SK-N-SH (cell line): ENCODE results near the gene ASAP3. TPM values are rescaled to one million over a fixed set of nuclear protein-coding genes. Genes with fewer than 3 reads are reported as not detected.

ENCODE experiments used
- CTCF ChIA-PET: fragments of 300-600, 350-600 bp; formaldehyde crosslinking; extraction: SDS; loops from one replicate; lab custom pipeline; 2021; lab: Yijun Ruan, JAX
- POLR2A ChIA-PET: fragments of 350-600 bp; sonication (Branson Sonifier 250); formaldehyde crosslinking; extraction: SDS; loops from one replicate; lab custom pipeline; 2020; ENCODE audit warnings: antibody characterized with exemption, inconsistent platforms; lab: Yijun Ruan, JAX
- DNase-seq: peaks from one replicate; pipeline ENCODE4 v3.0.0; 2012
- H2AFZ ChIP-seq: fragments of 200-600 bp; sonication (generic); 2 replicates; pipeline ENCODE4 v1.8.1; 2016; ENCODE audit warnings: antibody characterized with exemption, mild to moderate bottlenecking, low read depth
- H3F3A ChIP-seq: fragments of 200-600 bp; sonication (generic); replicated peaks from 2 replicates; pipeline ENCODE3; 2016; ENCODE audit warnings: antibody characterized with exemption, mild to moderate bottlenecking; ENCODE audit not compliant: insufficient read depth
- H3K27ac ChIP-seq, 2 experiments: fragments of 200-500 bp in 1 of 2; fragments of 200-600 bp in 1 of 2; sonication (Bioruptor generic) in 1 of 2; sonication (generic), shearing (Covaris generic) in 1 of 2; 2 replicates each; pipeline versions ENCODE4 v1.5.1 to v1.6.1; 2014 to 2016; ENCODE audit warnings: low read depth in 2 of 2, inconsistent platforms in 1 of 2, low read length in 1 of 2, mild to moderate bottlenecking in 1 of 2, mixed read lengths in 1 of 2
- H3K27me3 ChIP-seq: fragments of 200-600 bp; sonication (generic), shearing (Covaris generic); 2 replicates; pipeline ENCODE4 v1.6.1; 2016; ENCODE audit warnings: mixed run types; ENCODE audit not compliant: insufficient read depth
- H3K36me3 ChIP-seq, 2 experiments: fragments of 200-500 bp in 1 of 2; fragments of 200-600 bp in 1 of 2; sonication (Bioruptor generic) in 1 of 2; sonication (generic) in 1 of 2; replicated peaks in 1 of 2; 2 replicates each; pipeline versions ENCODE3 to v1.5.1; 2014 to 2016; ENCODE audit warnings: low read length in 1 of 2, mild to moderate bottlenecking in 1 of 2; ENCODE audit not compliant: insufficient read depth in 2 of 2, control insufficient read depth in 1 of 2
- H3K4me1 ChIP-seq, 2 experiments: fragments of 200-500 bp in 1 of 2; fragments of 200-600 bp in 1 of 2; sonication (Bioruptor generic) in 1 of 2; sonication (generic), shearing (Covaris generic) in 1 of 2; 2 replicates each; pipeline versions ENCODE4 v1.5.1 to v1.6.1; 2014 to 2016; ENCODE audit warnings: low read depth in 1 of 2, low read length in 1 of 2, mixed run types in 1 of 2; ENCODE audit not compliant: insufficient read depth in 2 of 2, control insufficient read depth in 1 of 2
- H3K4me2 ChIP-seq: fragments of 200-600 bp; sonication (generic), shearing (Covaris generic); 2 replicates; pipeline ENCODE4 v1.6.1; 2017; ENCODE audit warnings: mixed run types
- H3K4me3 ChIP-seq, 2 experiments: fragments of 200-500 bp in 1 of 2; fragments of 200-600 bp in 1 of 2; sonication (Bioruptor generic) in 1 of 2; sonication (generic), shearing (Covaris generic) in 1 of 2; 2 replicates each; pipeline versions ENCODE4 v1.5.1 to v1.8.1; 2014 to 2016; ENCODE audit warnings: low read depth in 2 of 2, inconsistent platforms in 1 of 2, low read length in 1 of 2, mild to moderate bottlenecking in 1 of 2, mixed read lengths in 1 of 2, moderate library complexity in 1 of 2
- H3K79me2 ChIP-seq: fragments of 200-600 bp; sonication (generic); 2 replicates; pipeline ENCODE4 v1.8.1; 2017; ENCODE audit warnings: mild to moderate bottlenecking; ENCODE audit not compliant: insufficient read depth
- H3K9ac ChIP-seq: fragments of 200-600 bp; sonication (generic); 2 replicates; pipeline ENCODE4 v1.6.1; 2017; ENCODE audit warnings: mixed run types
- H3K9me2 ChIP-seq: fragments of 200-600 bp; sonication (generic); 2 replicates; pipeline ENCODE4 v1.6.1; 2017; ENCODE audit warnings: mixed run types
- H3K9me3 ChIP-seq: fragments of 200-600 bp; sonication (generic); 2 replicates; pipeline ENCODE4 v1.6.1; 2017; ENCODE audit warnings: mixed run types, mild to moderate bottlenecking, moderate library complexity
- H4K20me1 ChIP-seq: fragments of 200-600 bp; sonication (generic); 2 replicates; pipeline ENCODE4 v1.6.1; 2017; ENCODE audit warnings: mild to moderate bottlenecking, mixed run types; ENCODE audit not compliant: insufficient read depth
- CHD2 ChIP-seq: fragments of 150-350 bp; IDR thresholded peaks from 2 replicates; pipeline ENCODE4 v1.6.1; 2018; ENCODE audit warnings: low read length; ENCODE audit not compliant: partially characterized antibody
- EP300 ChIP-seq, 2 experiments: IDR thresholded peaks; 2 replicates each; pipeline versions ENCODE4 v1.4.0 to v1.6.1; 2012; ENCODE audit warnings: borderline replicate concordance in 1 of 2, low read depth in 1 of 2, low read length in 1 of 2
- FOSL2 ChIP-seq: IDR thresholded peaks from 2 replicates; pipeline ENCODE4 v1.4.0; 2012; ENCODE audit warnings: low read depth, mild to moderate bottlenecking, moderate library complexity, borderline replicate concordance
- FOXJ3 ChIP-seq: sonication (generic); formaldehyde crosslinking; IDR thresholded peaks from 2 replicates; pipeline ENCODE4 v1.5.1; 2020; ENCODE audit warnings: mild to moderate bottlenecking, missing genetic modification reagents
- FOXM1 ChIP-seq: IDR thresholded peaks from 2 replicates; pipeline ENCODE4 v1.4.0; 2012; ENCODE audit warnings: low read depth, mild to moderate bottlenecking
- GATA2 ChIP-seq: sonication (generic); formaldehyde crosslinking; IDR thresholded peaks from 2 replicates; pipeline ENCODE4 v1.5.0; 2020; ENCODE audit warnings: mild to moderate bottlenecking, missing genetic modification reagents
- JUND ChIP-seq: IDR thresholded peaks from 2 replicates; pipeline ENCODE4 v1.4.0; 2012
- MEF2A ChIP-seq: IDR thresholded peaks from 2 replicates; pipeline ENCODE4 v1.4.0; 2012; ENCODE audit warnings: low read depth, borderline replicate concordance
- MXI1 ChIP-seq: IDR thresholded peaks from 2 replicates; pipeline ENCODE4 v1.6.1; 2012; ENCODE audit warnings: mild to moderate bottlenecking, low read depth, low read length, improper control_type of control experiment
- NRF1 ChIP-seq: IDR thresholded peaks from 2 replicates; pipeline ENCODE4 v1.6.1; 2012; ENCODE audit warnings: low read depth, mild to moderate bottlenecking, low read length
- POLR2AphosphoS5 ChIP-seq: IDR thresholded peaks from 2 replicates; pipeline ENCODE4 v1.6.1; 2012; ENCODE audit warnings: low read depth, low read length
- RAD21 ChIP-seq: IDR thresholded peaks from 2 replicates; pipeline ENCODE4 v1.6.1; 2012; ENCODE audit warnings: mild to moderate bottlenecking, low read length
- RCOR1 ChIP-seq: fragments of 150-350 bp; IDR thresholded peaks from 2 replicates; pipeline ENCODE4 v1.6.1; 2017; ENCODE audit warnings: antibody characterized with exemption, low read length
- RFX5 ChIP-seq: IDR thresholded peaks from 2 replicates; pipeline ENCODE4 v1.6.1; 2012; ENCODE audit warnings: mild to moderate bottlenecking, improper control_type of control experiment, low read length
- RXRA ChIP-seq: IDR thresholded peaks from 2 replicates; pipeline ENCODE4 v1.4.0; 2012; ENCODE audit warnings: low read depth, mild to moderate bottlenecking, borderline replicate concordance
- YY1 ChIP-seq: IDR thresholded peaks from 2 replicates; pipeline ENCODE4 v1.4.0; 2012; ENCODE audit warnings: low read depth, mild to moderate bottlenecking
- WGBS: methylation state at CpG from one replicate; pipeline ENCODE4 v1.1.6; 2017; ENCODE audit warnings: low lambda C conversion rate; 5-methylcytosine and 5-hydroxymethylcytosine counted together
- polyA plus RNA-seq, 3 experiments: library from polyadenylated mRNA; depleted of rRNA; stranded (reverse); fragments of >200 nt; gene quantifications; 2 replicates each; pipeline ENCODE4 v1.2.3, GENCODE V29; 2012
- TF ChIP-seq, protein P1 (sequence below): fragments of 150-350 bp; IDR thresholded peaks from 2 replicates; pipeline ENCODE4 v1.6.1; 2016; ENCODE audit warnings: mild to moderate bottlenecking, low read depth, low read length
- TF ChIP-seq, protein P2 (sequence below): fragments of 150-350 bp; IDR thresholded peaks from 2 replicates; pipeline ENCODE4 v1.6.1; 2017; ENCODE audit warnings: antibody characterized with exemption, low read length, low read depth, borderline replicate concordance
- TF ChIP-seq, protein P3 (sequence below): IDR thresholded peaks from 2 replicates; pipeline ENCODE4 v1.6.1; 2012; ENCODE audit warnings: mild to moderate bottlenecking, low read depth, low read length, moderate library complexity
- TF ChIP-seq, protein P4 (sequence below): IDR thresholded peaks from 2 replicates; pipeline ENCODE4 v1.4.0; 2012; ENCODE audit warnings: low read depth

The ASAP3 gene
- polyA plus RNA-seq, 1 of the 3 experiments (the other 2 are of a cell fraction): 19.6 TPM

DNA sequence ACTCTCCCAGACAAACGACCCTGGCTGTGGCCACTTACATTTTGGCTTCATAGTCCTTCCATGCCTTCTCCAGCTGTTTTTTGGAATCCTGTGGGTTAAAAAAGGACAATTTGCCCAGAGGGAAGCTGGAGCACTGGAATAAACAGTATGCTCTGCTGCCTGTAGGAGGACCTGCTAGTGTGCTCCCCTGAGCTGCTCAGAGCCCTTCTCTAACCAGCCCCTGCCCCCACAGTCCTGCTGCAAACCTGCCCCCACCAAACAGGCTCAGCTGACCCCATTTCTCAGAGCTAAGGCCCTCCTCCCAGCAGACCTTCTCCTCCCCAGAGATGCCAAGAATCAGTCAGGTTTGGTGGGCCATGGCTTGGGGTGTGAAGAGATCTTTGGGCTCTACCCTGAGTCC lies 32.5 kb downstream of the ASAP3 start:
- Histone ChIP-seq H3K79me2 (no peaks in the 10 kb centered on the region), H3K9me2 (no peaks in the 10 kb centered on the region), H3K4me3 (no peak overlapping the region), H3F3A (peaks cover 5% of the 10 kb centered on the region), H3K27ac (no peak overlapping the region), H3K27me3 (no peaks in the 10 kb centered on the region), H3K4me2 (no peak overlapping the region), H3K9ac (no peak overlapping the region), H3K4me1 (peaks cover 0 to 18% of the 10 kb centered on the region in 2 experiments; a peak in 1 of 4 replicates), H4K20me1 (no peaks in the 10 kb centered on the region), H3K36me3 (peaks cover 3 to 24% of the 10 kb centered on the region in 2 experiments), H2AFZ (no peak overlapping the region), H3K9me3 (no peaks in the 10 kb centered on the region)
- CTCF ChIA-PET: interaction anchor here (0.8 to 1.8 kb wide), 4 partner anchors 9 to 47 kb away, joined by 3 to 6 read pairs (median 4); no protein-coding TSS in a partner anchor
- POLR2A ChIA-PET: no interaction called here
- no peak for TF ChIP-seq EP300 (IDR thresholded peaks at IDR 0.05; ENCODE audit: borderline replicate concordance in 1 of 2, low read depth in 1 of 2, low read length in 1 of 2)
- no peak for TF ChIP-seq MXI1
- TF ChIP-seq, protein P1, sequence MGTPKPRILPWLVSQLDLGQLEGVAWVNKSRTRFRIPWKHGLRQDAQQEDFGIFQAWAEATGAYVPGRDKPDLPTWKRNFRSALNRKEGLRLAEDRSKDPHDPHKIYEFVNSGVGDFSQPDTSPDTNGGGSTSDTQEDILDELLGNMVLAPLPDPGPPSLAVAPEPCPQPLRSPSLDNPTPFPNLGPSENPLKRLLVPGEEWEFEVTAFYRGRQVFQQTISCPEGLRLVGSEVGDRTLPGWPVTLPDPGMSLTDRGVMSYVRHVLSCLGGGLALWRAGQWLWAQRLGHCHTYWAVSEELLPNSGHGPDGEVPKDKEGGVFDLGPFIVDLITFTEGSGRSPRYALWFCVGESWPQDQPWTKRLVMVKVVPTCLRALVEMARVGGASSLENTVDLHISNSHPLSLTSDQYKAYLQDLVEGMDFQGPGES: no peak
- TF ChIP-seq POLR2AphosphoS5: no peak
- TF ChIP-seq MEF2A: no peak
- no peak for TF ChIP-seq RAD21
- TF ChIP-seq RXRA: no peak
- no peak for TF ChIP-seq CHD2
- no peak for TF ChIP-seq GATA2 (CRISPR knock-in tag)
- no peak for TF ChIP-seq JUND
- no peak for TF ChIP-seq FOXJ3 (CRISPR knock-in tag)
- TF ChIP-seq RFX5: no peak
- TF ChIP-seq, protein P2, sequence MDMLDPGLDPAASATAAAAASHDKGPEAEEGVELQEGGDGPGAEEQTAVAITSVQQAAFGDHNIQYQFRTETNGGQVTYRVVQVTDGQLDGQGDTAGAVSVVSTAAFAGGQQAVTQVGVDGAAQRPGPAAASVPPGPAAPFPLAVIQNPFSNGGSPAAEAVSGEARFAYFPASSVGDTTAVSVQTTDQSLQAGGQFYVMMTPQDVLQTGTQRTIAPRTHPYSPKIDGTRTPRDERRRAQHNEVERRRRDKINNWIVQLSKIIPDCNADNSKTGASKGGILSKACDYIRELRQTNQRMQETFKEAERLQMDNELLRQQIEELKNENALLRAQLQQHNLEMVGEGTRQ: no peak
- no peak for TF ChIP-seq RCOR1
- no peak for TF ChIP-seq NRF1
- 69% methylated on average over 1 of the region's 1 CpG for WGBS
- DNase-seq: no peak

DNA sequence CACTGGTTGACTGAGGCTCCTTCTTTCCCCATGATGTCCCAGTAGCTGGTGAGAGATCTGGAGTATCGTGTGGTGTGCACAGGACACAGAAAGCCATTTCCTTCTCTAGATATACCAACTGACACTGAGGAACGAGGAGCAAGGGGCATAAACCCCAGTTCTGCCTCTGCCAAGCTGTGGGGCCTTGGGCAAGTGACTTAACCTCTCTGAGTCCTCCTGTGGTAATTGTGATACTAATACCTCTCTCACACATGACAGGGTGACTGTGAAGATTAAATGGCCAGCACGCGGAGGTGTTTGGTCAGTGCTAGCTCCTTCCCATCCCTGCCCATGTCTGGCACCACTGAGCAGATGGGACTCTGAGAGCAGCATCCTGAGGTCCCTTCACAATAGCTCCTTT lies 33.1 kb downstream of the ASAP3 start:
- WGBS: 91% methylated on average over 3 of the region's 4 CpGs
- ChIA-PET POLR2A (no interaction called here), CTCF (interaction anchor here (1.8 kb wide), 1 partner anchor 47 kb away, joined by 6 read pairs; no protein-coding TSS in a partner anchor)
- TF ChIP-seq NRF1 (no peak), YY1 (no peak), RCOR1 (no peak), FOXM1 (no peak), GATA2 (CRISPR knock-in tag) (no peak), RFX5 (no peak), MEF2A (no peak), FOSL2 (no peak), RAD21 (no peak), JUND (no peak), CHD2 (no peak)
- TF ChIP-seq, protein P3, sequence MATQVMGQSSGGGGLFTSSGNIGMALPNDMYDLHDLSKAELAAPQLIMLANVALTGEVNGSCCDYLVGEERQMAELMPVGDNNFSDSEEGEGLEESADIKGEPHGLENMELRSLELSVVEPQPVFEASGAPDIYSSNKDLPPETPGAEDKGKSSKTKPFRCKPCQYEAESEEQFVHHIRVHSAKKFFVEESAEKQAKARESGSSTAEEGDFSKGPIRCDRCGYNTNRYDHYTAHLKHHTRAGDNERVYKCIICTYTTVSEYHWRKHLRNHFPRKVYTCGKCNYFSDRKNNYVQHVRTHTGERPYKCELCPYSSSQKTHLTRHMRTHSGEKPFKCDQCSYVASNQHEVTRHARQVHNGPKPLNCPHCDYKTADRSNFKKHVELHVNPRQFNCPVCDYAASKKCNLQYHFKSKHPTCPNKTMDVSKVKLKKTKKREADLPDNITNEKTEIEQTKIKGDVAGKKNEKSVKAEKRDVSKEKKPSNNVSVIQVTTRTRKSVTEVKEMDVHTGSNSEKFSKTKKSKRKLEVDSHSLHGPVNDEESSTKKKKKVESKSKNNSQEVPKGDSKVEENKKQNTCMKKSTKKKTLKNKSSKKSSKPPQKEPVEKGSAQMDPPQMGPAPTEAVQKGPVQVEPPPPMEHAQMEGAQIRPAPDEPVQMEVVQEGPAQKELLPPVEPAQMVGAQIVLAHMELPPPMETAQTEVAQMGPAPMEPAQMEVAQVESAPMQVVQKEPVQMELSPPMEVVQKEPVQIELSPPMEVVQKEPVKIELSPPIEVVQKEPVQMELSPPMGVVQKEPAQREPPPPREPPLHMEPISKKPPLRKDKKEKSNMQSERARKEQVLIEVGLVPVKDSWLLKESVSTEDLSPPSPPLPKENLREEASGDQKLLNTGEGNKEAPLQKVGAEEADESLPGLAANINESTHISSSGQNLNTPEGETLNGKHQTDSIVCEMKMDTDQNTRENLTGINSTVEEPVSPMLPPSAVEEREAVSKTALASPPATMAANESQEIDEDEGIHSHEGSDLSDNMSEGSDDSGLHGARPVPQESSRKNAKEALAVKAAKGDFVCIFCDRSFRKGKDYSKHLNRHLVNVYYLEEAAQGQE: no peak
- TF ChIP-seq, protein P4, sequence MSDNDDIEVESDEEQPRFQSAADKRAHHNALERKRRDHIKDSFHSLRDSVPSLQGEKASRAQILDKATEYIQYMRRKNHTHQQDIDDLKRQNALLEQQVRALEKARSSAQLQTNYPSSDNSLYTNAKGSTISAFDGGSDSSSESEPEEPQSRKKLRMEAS: no peak
- TF ChIP-seq, protein P1: no peak
- no peak overlapping the region for H3K27ac ChIP-seq
- H3K9ac ChIP-seq: no peak overlapping the region
- peaks cover 0 to 18% of the 10 kb centered on the region in 2 experiments; a peak in 1 of 4 replicates for H3K4me1 ChIP-seq
- no peaks in the 10 kb centered on the region for H3K27me3 ChIP-seq
- H3F3A ChIP-seq: peaks cover 5% of the 10 kb centered on the region
- H3K9me2 ChIP-seq: no peaks in the 10 kb centered on the region
- H4K20me1 ChIP-seq: no peaks in the 10 kb centered on the region
- no peak overlapping the region for H3K4me3 ChIP-seq
- DNase-seq: no peak
- H3K36me3 ChIP-seq: peaks cover 3 to 23% of the 10 kb centered on the region in 2 experiments
- H3K4me2 ChIP-seq: no peak overlapping the region
- no peak overlapping the region for H2AFZ ChIP-seq
- no peaks in the 10 kb centered on the region for H3K79me2 ChIP-seq
- H3K9me3 ChIP-seq: no peaks in the 10 kb centered on the region
